ENCODE data around the gene NAPA. TPM values are rescaled to one million over a fixed set of nuclear protein-coding genes. Genes with fewer than 3 reads are reported as not detected.

Gene NAPA
- polyA plus RNA-seq, 1 donor, result 103 TPM

GRCh38 chr19:47521473-47522180 lies 6.8 kb upstream of the NAPA start:
- no peak for DNase-seq

- no peak for DNase-seq
These were observed 6.0 kb upstream of the NAPA start for GRCh38 chr19:47520839-47521238.

- DNase-seq, result no peak
These were observed 5.5 kb upstream of the NAPA start for GRCh38 chr19:47520343-47520806.

- no peak for DNase-seq
These were observed 4.0 kb upstream of the NAPA start for GRCh38 chr19:47518854-47519253.

- no peak for DNase-seq
These were observed 3.3 kb upstream of the NAPA start for GRCh38 chr19:47518139-47518538.

GRCh38 chr19:47514151-47514868 lies 553 bp downstream of the NAPA start:
- no peak for DNase-seq

- no peak for DNase-seq
These were observed 1.9 kb downstream of the NAPA start for GRCh38 chr19:47512948-47513319.

GRCh38 chr19:47512183-47512947 lies 2.5 kb downstream of the NAPA start:
- DNase-seq, result no peak

- DNase-seq, result no peak
These were observed 3.2 kb downstream of the NAPA start for GRCh38 chr19:47511681-47512080.

GRCh38 chr19:47511128-47511517 lies 3.7 kb downstream of the NAPA start:
- no peak for DNase-seq

GRCh38 chr19:47510516-47511127 lies 4.2 kb downstream of the NAPA start:
- no peak for DNase-seq

- no peak for DNase-seq
These were observed 4.9 kb downstream of the NAPA start for GRCh38 chr19:47509973-47510372.

- DNase-seq, result no peak
These were observed 5.6 kb downstream of the NAPA start for GRCh38 chr19:47509170-47509847.

- no peak for DNase-seq
These were observed 6.1 kb downstream of the NAPA start for GRCh38 chr19:47508721-47509120.

GRCh38 chr19:47507924-47508553 lies 6.8 kb downstream of the NAPA start:
- no peak for DNase-seq

- no peak for DNase-seq
These were observed 7.9 kb downstream of the NAPA start for GRCh38 chr19:47507012-47507411.

- DNase-seq, result no peak
These were observed 8.4 kb downstream of the NAPA start for GRCh38 chr19:47506459-47506858.

- no peak for DNase-seq
These were observed 9.4 kb downstream of the NAPA start for GRCh38 chr19:47505506-47505905.

GRCh38 chr19:47503826-47504150 lies 11.1 kb downstream of the NAPA start:
- no peak for DNase-seq

GRCh38 chr19:47503130-47503825 lies 11.6 kb downstream of the NAPA start:
- no peak for DNase-seq
